IPS DF 4.7 (cell line): ENCODE results near the gene OR4K14.
"Not testable (repeated sequence)": the region's sequence is repeated elsewhere in the genome, so short reads cannot be mapped to it uniquely, and the experiment has no call there.

Source experiments
- DNase-seq: peaks from one replicate; pipeline ENCODE4 v3.0.0-alpha.2; 2013; ENCODE audit warnings: low spot score; ENCODE audit errors: extremely low read depth

Gene OR4K14, protein sequence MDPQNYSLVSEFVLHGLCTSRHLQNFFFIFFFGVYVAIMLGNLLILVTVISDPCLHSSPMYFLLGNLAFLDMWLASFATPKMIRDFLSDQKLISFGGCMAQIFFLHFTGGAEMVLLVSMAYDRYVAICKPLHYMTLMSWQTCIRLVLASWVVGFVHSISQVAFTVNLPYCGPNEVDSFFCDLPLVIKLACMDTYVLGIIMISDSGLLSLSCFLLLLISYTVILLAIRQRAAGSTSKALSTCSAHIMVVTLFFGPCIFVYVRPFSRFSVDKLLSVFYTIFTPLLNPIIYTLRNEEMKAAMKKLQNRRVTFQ

GRCh38 chr14:20019257-20019865, at the start of gene OR4K14:
TSS of gene OR4K14 (minus strand) at chr14:20019307. CDS start at chr14:20015193, 4,114 bp downstream.
- no peak for DNase-seq

DNA sequence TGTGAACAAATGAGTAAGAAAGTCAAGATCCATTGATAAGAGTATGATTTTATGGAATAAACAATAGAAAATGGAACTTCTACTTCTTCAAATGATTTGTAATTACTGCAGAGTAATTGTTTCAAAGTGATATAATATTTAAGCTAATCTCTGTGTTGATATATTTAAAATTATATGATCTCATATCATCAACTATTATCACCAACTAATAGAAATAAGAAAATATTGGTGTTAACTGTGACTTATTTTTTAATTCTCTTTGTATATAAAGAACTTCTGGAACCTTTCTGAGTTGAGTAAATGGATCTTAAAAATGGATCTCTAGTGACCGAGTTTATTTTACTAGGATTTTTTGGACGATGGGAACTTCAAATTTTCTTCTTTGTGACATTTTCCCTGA, 40.6 kb upstream of the OR4K14 start, which contains the start of gene OR4L1:
Gene OR4L1, plus strand, starts transcription at position 301 of the 400 bp plus-strand sequence. Its CDS starts 0 bp downstream, at position 301.
- DNase-seq: no peak

GRCh38 chr14:20048202-20048601, 29.1 kb upstream of the OR4K14 start:
- DNase-seq: no peak

DNA sequence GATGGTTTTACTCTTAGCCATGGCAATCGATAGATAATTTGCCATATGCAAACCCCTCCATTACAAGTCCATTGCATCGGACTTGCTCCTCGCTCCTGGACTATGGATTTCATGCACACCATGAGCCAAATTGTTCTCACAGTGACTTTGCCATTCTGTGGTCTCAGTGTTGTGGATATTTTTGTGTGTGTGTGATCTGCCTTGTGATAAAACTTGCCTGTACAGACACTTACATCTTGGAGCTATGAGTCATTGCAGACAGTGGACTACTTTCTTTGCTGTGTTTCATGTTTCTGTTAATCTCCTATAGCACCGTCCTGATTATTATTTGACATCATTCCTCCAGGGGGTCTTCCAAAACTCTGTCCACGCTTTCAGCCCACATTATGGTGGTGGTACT, 25.1 kb upstream of the OR4K14 start:
- no peak for DNase-seq

- DNase-seq: no peak
These were observed 16.8 kb upstream of the OR4K14 start, which contains the start of gene OR4K13 for GRCh38 chr14:20035938-20036337. TSS of gene OR4K13 (minus strand) at chr14:20036038. CDS start at chr14:20034758, 1,280 bp downstream.

DNA sequence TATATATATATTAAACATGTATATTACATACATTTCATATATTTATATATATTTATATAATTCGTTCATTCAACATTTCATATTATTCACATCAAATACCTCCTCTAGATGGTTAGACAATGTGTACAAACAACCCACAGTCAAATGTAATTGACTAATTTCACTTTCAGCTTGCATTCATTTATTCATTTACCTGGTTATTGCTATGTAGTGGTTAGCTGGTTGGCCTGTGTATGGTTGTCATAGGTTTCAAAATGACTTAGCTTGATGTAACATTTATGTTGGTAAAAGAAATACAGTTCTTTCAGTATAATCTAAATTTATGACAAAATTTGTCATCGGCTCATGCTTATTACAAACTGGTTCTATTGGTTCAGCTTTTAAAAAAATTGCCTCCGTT, 16.3 kb upstream of the OR4K14 start:
- no peak for DNase-seq

DNA sequence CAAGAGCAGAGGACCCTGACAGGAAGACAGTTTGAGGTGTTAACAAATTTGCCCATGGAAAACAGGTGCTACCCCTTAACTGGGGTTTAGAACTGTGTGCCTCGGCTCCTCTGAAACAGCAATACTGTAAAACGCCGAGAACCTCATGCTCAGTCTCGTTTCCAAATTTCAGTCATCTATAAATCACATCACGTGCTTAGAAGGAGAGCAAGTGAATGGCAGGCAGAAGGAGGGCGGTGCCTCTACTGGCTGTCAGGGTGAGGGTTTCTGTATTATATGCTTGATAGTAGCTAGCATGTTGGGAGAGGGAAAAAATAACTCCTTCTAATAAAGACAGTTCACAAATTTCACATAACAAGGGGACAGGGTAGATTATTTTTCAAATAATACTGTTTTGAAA, 12.0 kb upstream of the OR4K14 start:
- no peak for DNase-seq

- no peak for DNase-seq
These were observed 11.0 kb downstream of the OR4K14 start for GRCh38 chr14:20008156-20008555.

DNA sequence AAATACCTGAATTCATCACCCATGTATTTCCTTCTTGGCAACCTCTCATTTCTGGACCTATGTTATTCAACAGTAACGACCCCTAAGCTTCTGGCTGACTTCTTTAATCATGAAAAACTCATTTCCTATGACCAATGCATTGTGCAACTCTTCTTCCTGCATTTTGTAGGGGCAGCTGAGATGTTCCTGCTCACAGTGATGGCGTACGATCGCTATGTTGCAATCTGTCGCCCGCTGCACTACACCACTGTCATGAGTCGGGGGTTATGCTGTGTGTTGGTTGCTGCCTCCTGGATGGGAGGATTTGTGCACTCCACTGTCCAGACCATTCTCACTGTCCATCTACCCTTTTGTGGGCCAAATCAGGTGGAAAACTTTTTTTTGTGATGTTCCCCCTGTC, 16.8 kb downstream of the OR4K14 start:
- DNase-seq: no peak

- no peak for DNase-seq
These were observed 17.2 kb downstream of the OR4K14 start, which contains the start of gene OR4Q2 for GRCh38 chr14:20001863-20002262. TSS of gene OR4Q2 (plus strand) at chr14:20002163.

DNA sequence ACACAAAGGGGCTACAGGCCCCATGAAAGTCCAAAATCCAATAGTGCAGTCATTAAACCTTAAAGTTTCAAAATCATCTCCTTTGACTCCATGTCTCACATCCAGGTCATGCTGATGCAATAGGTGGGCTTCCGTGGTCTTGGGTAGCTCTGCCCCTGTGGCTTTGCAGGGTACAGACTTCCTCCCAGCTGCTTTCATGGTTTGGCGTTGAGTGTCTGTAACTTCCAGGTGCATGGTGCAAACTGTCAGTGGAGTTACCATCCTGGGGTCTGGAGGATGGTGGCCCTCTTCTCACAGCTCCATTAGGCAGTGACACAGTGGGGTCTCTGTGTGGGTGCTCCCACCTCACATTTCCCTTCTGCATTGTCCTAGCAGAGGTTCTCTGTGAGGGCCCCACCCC, 25.7 kb downstream of the OR4K14 start:
- DNase-seq: no peak

DNA sequence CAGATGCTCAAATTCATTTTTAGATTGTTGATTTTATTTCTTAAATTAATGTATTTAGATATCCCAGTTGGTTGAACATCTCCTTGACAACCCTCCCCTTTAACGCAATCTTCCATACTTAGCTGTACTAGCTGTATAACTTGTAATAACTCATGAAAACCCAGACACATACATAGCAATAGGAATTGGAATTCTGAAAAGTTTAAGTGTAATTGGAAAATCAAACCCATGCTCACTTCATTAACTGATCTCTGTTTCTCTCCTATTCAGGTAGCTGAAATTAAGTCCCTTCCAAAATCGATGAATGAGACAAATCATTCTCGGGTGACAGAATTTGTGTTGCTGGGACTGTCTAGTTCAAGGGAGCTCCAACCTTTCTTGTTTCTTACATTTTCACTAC, 43.8 kb downstream of the OR4K14 start, which contains the start of gene OR4K15:
Gene OR4K15, plus strand, starts transcription at position 301 of the 400 bp plus-strand sequence. Its CDS starts 0 bp downstream, at position 301.
- DNase-seq: no peak

GRCh38 chr14:19974844-19975243, 44.3 kb downstream of the OR4K14 start:
- no peak for DNase-seq

DNA sequence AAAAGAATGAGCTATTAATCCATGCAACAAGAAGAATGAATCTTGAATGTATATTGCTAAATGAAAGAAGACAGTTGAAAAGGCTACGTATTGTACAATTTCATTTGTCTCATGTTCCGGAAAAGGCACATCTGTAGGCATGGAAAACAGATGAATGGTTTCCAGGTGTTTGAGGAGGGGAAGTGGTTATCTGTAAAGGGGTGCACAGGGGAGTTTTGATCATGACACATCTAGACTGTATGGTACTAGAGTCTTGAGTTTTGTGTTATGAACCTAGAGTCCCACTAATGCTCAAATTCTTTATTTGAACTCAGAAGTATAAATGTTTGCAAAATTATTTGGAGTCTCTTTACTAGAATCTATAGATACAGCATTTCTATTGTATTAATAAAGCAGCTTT, 49.4 kb downstream of the OR4K14 start:
- not testable (repeated sequence) for DNase-seq
